ENCODE results near the gene ZBED6.
"Not testable (repeated sequence)": the region's sequence is repeated elsewhere in the genome, so short reads cannot be mapped to it uniquely, and the experiment has no call there.

ZBED6 gene
- total RNA-seq, result 1.5 to 2.5 (median 2.2) reads per million in 4 experiments

DNA sequence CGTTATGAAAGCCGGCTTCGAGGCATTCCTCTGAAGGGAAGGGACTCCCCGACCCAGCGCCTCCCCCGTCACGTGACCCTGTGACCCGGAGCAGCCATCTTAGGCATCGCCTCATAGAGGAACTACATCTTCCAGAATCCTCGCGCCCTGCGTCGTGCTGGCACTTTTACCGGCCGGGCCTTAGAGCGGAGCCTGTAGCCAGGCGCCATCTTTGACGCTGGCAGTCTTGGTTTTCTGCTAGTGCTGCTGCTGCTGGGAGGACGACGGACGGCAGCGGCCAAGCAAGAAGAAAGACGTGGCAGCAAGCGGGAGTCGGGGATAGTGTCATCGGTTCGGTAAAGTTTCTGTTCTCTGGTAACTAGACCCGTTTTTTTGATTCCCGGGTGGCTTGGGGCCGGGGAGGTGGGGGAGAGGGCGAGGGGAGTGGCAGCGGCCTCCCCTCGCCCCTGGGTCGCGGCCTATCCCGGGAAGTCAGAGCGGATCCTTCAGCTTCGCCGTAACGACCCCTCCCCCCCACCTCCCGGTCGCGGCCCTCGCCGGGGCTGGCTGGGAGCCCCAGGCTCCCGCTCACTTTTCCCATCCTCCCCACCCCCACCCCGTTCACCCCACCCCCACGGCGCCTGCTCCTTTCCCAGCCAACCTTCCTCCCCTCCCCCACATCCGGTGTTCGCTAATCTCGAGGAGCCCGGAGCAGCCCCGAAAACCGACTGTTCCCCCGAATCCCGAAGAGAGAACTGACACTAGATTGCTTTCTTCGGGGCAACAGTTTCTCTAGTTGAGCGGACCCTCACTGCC, at the start of gene ZBED6, which contains the start of gene ZC3H11A:
ZBED6 (plus strand) TSS at position 183 of the 795 bp plus-strand sequence. CDS start 1,900 bp downstream, outside the sequence.
ZC3H11A (plus strand) TSS at position 183 of the 795 bp plus-strand sequence. CDS start 21,448 bp downstream, outside the sequence.
- DNase-seq, result peak; percentile 96

GRCh38 chr1:203746281-203746680, 49.1 kb upstream of the ZBED6 start:
- DNase-seq, result no peak

DNA sequence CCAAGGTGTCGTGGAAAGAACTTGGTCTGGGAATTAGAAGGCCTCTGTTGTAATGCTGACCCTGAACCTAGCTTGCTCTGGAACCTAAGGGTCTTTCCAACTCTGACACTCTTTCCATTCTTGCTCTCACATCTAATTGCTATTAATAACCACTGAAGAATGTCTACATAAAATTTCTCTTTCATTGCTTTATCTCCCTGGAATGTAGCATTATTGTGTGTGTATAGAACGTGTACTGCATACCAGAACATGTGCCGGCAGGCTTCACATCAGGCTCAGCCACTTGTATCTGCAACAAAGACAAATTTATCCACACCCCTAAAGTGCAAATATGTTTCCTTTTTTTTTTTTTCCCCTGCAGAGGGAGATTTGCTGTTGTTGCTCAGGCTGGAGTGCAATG, 44.4 kb upstream of the ZBED6 start:
- DNase-seq, result no peak

DNA sequence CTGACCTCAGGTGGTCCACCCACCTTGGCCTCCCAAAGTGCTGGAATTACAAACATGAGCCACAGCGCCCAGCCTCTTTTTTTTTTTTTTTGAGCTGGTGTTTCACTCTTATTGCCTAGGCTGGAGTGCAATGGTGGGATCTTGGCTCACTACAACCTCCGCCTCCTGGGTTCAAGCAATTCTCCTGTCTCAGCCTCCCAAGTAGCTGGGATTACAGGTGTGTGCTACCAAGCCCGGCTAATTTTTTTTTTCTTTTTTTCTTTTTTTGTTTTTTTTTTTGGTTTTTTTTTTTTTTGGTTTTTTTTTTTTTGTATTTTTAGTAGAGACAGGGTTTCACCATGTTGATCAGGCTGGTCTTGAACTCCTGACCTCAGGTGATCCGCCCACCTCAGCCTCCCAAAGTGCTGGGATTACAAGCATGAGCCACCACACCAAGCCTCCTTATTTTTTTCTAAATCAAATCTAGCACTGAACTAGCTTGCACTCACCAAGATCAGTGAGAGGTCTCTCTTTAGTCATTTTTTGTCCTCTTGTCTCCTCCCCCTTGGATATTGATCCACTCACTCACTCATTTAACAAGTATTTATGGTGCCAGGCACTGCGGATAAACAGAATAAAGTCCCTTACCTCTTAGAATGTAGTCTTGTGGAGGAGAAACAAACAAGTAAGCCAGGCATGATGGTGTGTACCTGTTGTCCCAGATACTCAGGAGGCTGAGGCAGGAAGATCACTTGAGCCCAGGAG, 43.6 kb upstream of the ZBED6 start:
- DNase-seq, result not testable (repeated sequence)

GRCh38 chr1:203754455-203754864, 41.0 kb upstream of the ZBED6 start:
- DNase-seq, result no peak

DNA sequence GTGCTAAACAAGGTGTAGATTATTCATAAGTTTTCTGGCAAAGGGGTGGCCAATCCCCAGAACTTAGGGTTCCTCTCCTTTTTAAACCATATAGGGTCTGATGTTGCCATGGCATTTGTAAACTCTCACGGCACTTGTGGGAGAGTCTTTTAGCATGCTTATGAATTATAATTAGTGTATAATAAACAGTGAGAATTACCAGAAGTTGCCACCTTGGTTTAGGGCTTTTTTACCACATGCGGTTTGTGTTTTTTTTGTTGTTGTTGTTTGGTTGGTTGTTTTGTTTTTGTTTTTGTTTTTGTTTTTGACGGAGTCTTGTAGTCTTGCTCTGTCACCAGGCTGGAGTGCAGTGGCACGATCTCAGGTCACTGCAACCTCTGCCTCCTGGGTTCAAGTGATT, 39.4 kb upstream of the ZBED6 start:
- no peak for DNase-seq

- DNase-seq, result not testable (repeated sequence)
These were observed 36.7 kb upstream of the ZBED6 start for GRCh38 chr1:203758749-203759148.

DNA sequence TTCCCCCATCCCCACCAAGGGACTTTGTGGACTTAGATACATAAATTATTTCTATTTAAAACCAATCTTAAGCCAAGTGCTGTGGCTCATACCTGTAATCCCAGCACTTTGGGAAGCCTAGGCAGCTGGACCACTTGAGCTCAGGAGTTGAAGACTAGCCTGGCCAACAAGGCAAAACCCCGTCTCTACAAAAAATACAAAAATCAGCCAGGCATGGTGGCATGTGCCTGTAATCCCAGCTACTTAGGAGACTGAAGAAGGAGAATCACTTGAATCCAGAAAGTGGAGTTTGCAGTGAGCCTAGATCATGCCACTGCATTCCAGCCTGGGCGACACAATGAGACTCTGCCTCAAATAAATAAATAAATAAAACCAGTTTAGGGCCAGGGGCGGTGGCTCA, 34.9 kb upstream of the ZBED6 start:
- no peak for DNase-seq

GRCh38 chr1:203761958-203762357, 33.5 kb upstream of the ZBED6 start:
- not testable (repeated sequence) for DNase-seq

- no peak for DNase-seq
These were observed 31.9 kb upstream of the ZBED6 start for GRCh38 chr1:203763505-203763904.

DNA sequence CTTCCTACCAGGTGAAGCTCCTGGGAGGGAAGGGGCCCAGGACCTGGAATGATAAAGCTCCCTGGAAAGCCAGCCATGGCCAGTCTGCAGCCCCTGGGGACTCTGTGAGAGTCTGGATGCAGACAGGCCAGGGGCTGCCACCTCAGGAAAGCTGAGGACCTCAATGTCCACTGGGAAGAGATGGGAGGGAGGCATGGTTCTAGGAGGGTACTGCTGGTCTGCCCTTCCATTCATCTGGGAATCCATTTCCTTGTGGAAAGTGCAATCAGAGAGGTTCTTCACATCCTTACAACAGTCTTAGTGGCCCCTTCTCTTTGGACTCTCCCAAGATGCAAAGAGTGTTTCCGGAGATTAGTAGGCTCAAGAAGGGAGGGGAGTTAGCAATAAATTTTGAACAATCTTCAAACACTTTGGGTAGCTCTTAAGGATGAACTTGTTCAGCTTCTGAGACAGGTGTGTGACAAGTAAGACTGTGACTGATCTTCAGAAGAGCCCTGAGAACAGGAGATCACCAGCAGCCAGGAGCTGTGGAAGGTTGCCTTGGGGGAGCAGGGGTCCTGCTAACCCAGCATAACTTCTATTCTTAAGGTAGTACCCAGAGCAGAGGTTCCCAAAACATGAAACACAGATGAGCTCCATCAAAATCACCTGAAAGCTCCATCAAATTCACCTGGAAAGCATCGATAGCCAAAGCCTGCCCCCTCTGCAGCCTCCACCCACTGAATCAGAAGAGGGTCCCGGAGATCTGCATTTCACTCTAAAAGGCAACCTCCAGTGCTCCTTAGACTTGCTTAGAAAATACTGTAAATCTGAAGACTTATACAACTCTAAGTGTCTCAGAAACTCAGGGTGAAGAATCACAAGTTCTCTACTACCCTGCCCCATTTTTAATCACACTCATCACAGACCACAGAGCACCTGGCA, 31.1 kb upstream of the ZBED6 start:
- DNase-seq, result no peak

DNA sequence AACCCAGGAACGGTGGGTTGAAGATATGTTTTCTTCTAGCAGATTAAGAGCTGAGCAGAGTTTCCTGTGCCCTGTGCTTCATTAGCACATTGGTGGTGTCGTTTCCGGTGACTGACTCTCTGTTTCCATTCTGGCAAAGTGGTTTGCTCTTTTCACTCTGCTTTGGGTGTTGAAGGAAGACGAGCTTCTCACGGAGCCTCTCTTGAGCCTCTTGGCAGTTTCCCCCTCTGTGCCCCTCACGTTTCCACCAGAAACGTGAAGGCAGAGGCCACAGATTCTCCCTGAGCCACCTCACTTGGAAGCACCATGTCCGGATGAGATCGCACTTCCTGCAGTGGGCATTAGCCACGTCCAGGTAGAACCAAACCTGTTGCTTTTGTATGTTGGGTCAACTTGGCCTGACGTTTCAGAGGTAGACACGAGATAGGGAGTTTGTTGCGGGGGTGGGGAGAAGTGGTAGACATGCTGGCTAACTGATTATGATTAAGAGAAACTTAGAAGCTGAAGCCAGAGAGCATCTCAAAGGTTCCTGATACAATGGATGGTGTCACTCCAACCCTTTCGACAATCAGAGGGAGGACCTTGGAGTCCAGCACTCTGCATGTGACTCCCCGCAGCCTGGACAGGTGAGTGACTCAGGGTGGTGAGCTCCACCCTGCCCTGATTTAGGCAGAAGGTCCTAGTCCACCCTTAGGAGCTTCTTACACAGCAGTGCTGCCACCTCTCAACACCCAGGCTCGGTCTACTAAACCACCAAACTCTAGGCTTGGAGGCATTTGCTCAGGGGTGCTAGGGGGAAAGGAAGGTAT, 30.2 kb upstream of the ZBED6 start, which contains the start of gene LAX1:
LAX1 (plus strand) TSS at position 155 of the 809 bp plus-strand sequence; CDS start at position 538, 383 bp downstream.
- peak; percentile 21 for DNase-seq

DNA sequence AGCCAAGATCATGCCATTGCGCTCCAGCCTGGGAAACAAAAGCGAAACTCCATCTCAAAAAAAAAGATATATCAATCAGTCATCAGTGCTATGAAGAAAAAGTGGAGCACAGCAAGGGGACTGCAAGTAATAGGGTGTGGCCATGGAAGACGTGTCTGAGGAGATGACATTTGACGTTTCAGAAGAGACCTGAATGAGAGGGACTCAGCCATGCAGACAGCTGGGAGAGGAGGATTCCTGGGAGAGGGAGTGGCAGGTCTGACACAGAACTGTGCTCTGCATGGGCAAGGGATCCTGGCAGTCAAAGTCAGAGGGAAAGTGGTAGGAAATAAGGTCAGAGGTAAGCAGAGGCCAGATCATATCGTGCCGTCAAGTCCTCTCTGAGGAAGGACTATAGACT, 27.2 kb upstream of the ZBED6 start:
- DNase-seq, result no peak

DNA sequence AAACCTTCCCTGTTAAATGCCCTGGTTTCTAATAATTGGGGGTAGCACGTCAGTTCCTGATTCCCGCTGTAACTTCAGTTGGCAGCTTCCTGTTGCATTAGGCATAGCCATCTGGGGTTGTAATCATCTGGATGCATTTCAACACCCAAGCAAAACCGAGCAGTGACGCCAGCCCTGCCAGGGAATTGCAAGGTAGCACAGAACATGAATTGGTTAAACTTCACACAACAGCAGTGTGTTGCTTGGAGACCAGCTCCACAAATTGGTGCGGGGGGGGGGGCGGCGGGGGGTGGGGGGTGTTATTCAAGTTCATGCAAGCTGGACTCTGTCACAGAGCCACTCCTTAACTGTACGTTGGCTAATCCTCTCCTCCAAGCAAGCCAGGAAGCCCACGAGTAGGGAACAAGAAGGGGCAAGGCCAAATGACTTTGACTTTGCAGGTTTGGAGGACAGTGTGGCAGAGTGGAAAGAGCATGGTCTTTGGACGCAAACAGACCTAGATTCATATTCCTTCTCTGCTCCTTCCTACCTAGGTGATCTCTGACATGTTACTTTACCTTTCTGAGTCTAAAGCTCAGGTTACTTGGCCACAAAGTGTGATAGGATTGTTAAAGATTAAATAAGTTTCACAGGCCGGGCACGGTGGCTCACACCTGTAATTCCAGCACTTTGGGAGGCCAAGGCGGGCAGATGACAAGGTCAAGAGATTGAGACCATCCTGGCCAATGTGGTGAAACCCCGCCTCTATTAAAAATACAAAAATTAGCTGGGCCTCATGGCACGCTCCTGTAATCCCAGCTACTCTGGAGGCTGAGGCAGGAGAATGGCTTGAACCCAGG, 25.7 kb upstream of the ZBED6 start:
- DNase-seq, result no peak

DNA sequence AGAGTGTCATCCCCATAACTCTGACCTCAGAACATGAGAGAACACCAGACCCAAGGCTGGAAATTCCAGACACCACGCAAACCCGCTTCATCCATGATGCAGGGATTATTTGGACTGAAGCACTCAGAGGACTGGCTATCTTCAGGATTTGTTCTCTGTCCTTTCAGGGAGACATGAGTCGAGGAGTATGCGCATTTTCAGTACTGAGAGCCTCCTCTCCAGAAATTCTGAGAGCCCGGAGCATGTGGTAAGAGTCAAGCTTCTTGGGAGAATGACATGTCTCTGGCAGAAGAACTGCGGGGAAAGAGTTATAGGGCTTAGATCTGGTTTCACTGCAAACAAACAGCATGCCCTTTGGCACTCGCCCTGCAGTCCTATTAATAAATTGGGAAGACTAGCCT, 23.5 kb upstream of the ZBED6 start:
- no peak for DNase-seq

DNA sequence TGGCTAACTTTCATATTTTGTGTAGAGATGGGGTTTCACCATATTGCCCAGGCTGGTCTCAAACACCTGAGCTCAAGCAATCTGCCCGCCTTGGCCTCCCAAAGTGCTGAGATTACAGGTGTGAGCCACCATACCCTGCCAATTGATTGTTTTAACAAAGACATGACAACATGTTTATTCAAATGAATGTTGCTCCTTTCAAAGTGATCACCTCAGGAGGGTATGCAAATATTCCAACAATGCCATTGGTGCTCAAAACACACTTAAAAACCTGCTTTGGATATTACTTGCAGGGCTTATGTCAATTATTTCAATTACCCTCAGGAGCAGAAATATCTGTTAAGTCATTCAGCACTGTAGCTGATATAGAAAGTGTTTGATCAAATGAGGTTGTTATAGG, 22.6 kb upstream of the ZBED6 start:
- no peak for DNase-seq

GRCh38 chr1:203776636-203777035, 18.8 kb upstream of the ZBED6 start:
- DNase-seq, result no peak

- no peak for DNase-seq
These were observed 17.8 kb upstream of the ZBED6 start for GRCh38 chr1:203777596-203777995.

DNA sequence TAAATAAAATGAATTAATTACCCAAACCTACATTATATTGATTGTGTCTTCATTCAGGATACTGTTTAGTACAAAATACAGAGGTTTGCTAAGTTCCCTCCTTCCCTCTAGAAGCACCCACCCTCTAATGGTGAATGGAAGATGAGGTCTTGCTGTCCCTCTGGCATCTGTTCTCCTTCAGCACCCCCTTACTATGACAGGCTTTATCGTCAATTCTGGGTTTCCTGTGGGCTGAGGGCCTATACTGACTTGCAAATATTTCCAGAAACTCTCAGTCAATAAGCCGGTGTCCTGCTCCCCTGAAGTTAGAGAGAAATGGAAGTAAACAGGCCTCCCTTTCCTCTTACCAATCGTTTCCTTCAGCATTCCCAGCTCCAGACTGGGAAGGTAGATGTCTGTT, 17.3 kb upstream of the ZBED6 start:
- DNase-seq, result no peak

GRCh38 chr1:203778789-203779188, 16.6 kb upstream of the ZBED6 start:
- DNase-seq, result no peak

GRCh38 chr1:203781962-203782361, 13.5 kb upstream of the ZBED6 start:
- DNase-seq, result no peak
